Measurements from ENCODE around the gene ACSS1.

Gene ACSS1

DNA sequence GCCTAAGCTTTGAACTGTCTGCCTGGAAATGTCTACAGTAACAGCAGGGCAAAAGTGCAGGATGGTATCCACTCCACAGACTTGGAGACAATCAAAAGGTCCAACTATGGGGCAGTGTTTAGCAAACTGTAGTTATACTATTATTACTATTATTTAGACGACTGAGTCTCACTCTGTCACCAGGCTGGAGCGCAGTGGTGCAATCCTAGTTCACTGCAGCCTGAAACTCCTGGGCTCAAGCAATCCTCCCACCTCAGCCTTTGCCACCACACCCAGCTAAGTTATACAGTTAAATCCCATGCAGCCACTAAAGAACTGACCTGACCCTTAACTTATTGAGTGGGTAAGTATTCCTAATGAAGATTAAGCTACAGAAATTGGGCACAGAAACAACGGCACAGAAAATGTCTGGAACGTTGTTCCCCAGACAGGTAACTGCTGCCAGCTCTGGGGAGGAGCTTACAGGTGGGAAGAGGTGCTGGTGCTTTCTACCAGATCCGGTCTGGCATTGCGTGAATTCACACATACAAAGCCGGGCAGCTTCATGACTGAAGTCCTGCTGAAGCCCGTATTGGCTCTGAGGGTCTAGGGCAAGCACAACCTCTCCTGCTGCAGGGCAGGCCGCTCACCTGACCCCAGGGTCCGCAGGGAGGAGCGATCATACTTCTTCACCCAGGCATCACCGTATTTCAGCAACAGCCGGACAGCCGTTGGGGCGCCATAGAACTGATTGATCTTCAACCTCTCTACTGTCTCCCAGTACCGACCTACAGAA, 38.4 kb downstream of the ACSS1 start:
- TF ChIP-seq, protein P1, sequence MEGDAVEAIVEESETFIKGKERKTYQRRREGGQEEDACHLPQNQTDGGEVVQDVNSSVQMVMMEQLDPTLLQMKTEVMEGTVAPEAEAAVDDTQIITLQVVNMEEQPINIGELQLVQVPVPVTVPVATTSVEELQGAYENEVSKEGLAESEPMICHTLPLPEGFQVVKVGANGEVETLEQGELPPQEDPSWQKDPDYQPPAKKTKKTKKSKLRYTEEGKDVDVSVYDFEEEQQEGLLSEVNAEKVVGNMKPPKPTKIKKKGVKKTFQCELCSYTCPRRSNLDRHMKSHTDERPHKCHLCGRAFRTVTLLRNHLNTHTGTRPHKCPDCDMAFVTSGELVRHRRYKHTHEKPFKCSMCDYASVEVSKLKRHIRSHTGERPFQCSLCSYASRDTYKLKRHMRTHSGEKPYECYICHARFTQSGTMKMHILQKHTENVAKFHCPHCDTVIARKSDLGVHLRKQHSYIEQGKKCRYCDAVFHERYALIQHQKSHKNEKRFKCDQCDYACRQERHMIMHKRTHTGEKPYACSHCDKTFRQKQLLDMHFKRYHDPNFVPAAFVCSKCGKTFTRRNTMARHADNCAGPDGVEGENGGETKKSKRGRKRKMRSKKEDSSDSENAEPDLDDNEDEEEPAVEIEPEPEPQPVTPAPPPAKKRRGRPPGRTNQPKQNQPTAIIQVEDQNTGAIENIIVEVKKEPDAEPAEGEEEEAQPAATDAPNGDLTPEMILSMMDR (IDR thresholded peaks at IDR 0.05) = no peak
- no peak for TF ChIP-seq ZFX (IDR thresholded peaks at IDR 0.05; ENCODE audit: borderline replicate concordance)
- no peak overlapping the region for H3K27ac ChIP-seq

DNA sequence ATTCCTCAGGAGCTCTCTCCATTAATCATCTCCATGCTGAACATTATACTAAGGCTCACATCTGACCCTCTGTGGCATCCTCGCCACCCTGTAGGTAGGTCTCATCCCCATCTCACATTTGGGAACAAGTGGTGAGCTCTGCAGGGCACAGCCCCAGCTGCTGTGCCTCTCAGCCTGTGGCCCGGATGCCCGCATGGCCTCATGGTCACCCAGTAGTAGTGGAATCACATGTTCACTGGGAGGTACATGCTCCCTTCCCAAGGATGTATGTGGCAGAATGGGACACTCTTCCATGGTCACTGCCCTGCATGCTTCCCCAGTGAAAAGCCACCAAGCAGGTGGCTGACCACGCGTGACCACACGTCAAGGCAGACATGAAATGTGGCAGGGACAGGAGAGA, 39.1 kb downstream of the ACSS1 start:
- H3K27ac ChIP-seq = no peak overlapping the region
- TF ChIP-seq, protein P1 (IDR thresholded peaks at IDR 0.05) = no peak

DNA sequence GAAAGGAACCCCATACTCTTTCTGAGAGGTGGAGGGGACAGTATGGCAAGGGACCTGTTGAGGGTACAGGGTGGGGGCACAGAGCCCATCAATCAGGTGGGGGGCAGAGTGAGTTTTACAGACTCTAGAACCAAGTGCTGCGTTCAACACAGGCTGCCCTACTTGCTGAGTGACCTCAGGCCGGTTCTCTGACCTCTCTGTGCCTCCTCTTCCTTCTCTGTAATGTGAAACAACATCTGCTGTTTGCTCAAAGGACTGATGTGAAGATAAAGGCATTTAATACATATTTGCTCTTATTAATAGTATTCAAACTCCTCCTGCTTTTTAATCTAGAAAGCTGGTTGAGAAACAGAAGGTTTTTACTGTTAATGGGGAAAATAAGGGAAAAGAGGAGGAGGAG, 39.5 kb downstream of the ACSS1 start:
- no peak overlapping the region for H3K27ac ChIP-seq
- TF ChIP-seq ZFX (IDR thresholded peaks at IDR 0.05; ENCODE audit: borderline replicate concordance) = no peak

DNA sequence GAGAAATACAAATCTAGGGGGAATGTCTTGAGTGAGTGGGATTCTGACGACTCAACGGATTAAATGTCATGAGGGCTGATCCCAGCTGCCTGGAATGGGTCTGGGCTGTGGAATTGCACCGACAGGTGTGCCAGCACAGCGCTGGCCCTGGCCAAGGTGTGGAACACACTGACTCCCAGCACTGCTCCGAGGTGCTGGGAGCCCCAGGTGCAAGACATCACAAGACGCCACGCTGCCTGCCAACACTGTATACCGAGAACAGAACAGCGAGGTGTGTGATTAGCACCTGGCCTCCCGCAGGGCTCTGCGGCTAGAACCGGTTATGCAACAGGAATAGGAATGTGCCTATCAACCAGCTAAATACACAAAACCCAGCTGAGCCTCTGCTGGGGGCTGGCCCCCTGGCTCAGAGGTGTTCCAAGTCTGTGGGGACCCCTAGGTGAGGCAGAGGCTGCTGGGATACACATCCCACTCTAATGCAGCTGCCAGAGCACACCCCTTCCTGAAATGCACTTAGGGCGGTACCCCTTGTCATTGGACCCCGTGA, 40.6 kb downstream of the ACSS1 start:
- H3K27ac ChIP-seq = no peak overlapping the region; the same call in 1 of the 2 replicates
- TF ChIP-seq, protein P1 (IDR thresholded peaks at IDR 0.05) = no peak
- TF ChIP-seq ZFX (IDR thresholded peaks at IDR 0.05; ENCODE audit: borderline replicate concordance) = no peak

DNA sequence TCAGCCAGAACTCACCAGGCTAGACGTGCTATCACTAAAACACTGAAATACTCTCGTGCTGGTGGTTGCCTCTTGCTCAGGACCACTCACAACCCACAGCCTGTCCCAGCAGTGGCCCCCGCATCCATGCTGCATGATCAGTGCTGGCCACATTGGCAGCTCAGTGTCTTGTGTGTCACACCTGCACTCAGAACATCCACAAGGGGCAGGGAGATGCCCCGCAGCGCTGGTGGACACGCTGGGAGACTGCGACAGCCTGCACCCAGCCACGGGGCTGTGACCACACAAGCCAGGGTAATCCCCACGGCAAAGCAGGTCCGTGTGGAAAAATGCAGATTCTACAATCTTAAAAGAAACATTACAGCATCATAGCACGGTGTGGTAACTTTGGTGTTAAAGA, 41.5 kb downstream of the ACSS1 start:
- H3K27ac ChIP-seq = no peak overlapping the region
- TF ChIP-seq, protein P1 (IDR thresholded peaks at IDR 0.05) = no peak
- no peak for TF ChIP-seq ZFX (IDR thresholded peaks at IDR 0.05; ENCODE audit: borderline replicate concordance)

DNA sequence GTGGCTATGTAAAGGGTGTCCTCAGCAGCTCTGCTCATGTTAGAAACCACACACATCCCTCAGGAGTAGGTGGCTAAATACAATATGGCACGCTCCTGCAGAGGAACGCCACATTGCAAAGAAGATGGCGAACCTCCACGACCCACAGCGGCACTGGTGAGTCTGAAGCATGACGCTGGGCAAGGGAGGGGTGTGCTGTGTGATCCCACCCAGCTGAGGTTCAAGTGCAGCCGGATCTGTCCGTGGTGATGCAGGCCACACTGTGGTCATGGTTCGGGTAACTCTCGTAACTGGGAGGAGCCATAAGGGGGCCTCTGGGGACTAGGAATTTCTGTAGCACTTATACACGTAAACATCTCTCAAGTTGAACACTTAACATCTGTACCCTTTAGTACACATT, 42.0 kb downstream of the ACSS1 start:
- TF ChIP-seq, protein P1 (IDR thresholded peaks at IDR 0.05) = no peak
- TF ChIP-seq ZFX (IDR thresholded peaks at IDR 0.05; ENCODE audit: borderline replicate concordance) = no peak
- no peak overlapping the region for H3K27ac ChIP-seq

DNA sequence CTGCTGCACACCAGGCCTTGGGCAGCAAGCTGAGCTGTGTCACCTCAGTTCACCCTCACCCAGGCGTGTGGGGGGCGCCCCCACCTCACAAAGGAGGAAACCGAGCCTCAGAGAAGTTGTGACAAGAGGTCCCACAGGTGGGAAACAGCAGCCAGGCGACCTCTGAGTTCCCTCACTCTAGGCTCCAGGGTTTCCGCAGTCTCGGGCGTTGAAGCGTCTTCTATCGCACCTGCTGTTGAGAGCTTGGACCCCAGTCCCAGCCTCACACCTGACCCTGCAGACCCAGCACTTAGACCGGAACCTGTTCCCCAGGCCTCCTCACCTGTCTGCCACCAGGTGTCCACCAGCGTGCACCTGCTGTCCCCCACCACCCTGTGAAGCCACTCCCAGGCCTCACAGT, 43.1 kb downstream of the ACSS1 start:
- TF ChIP-seq ZFX (IDR thresholded peaks at IDR 0.05; ENCODE audit: borderline replicate concordance) = no peak
- TF ChIP-seq, protein P1 (IDR thresholded peaks at IDR 0.05) = no peak
- H3K27ac ChIP-seq = no peak overlapping the region
